ENCODE results near the gene CHMP1A.

CHMP1A gene

GRCh38 chr16:89599451-89599858 lies 58.1 kb downstream of the CHMP1A start:
- H3K9ac ChIP-seq (ENCODE audit: low read length) = no peak overlapping the region
- no peaks in the 10 kb centered on the region for H3K36me3 ChIP-seq (ENCODE audit: control insufficient read depth, insufficient read depth, low read length, severe bottlenecking)
- no peak for DNase-seq (ENCODE audit: low read depth)
- no peaks in the 10 kb centered on the region for H3K27me3 ChIP-seq (replicated peaks; ENCODE audit: control insufficient read depth, insufficient read depth, low read length)
- H3K4me3 ChIP-seq (ENCODE audit: low read length) = no peak overlapping the region
- H3K9me3 ChIP-seq (ENCODE audit: control insufficient read depth, low read length) = no peaks in the 10 kb centered on the region
- H3K4me1 ChIP-seq (ENCODE audit: control insufficient read depth, insufficient read depth, low read length) = peaks cover 11% of the 10 kb centered on the region

- no peak overlapping the region for H3K4me3 ChIP-seq (ENCODE audit: low read length)
- H3K4me1 ChIP-seq (ENCODE audit: control insufficient read depth, insufficient read depth, low read length) = peaks cover 11% of the 10 kb centered on the region
- no peaks in the 10 kb centered on the region for H3K36me3 ChIP-seq (ENCODE audit: control insufficient read depth, insufficient read depth, low read length, severe bottlenecking)
- DNase-seq (ENCODE audit: low read depth) = peak; percentile 40
- no peaks in the 10 kb centered on the region for H3K9me3 ChIP-seq (ENCODE audit: control insufficient read depth, low read length)
- H3K9ac ChIP-seq (ENCODE audit: low read length) = no peak overlapping the region
- no peaks in the 10 kb centered on the region for H3K27me3 ChIP-seq (replicated peaks; ENCODE audit: control insufficient read depth, insufficient read depth, low read length)
These were observed 59.3 kb downstream of the CHMP1A start for GRCh38 chr16:89598199-89598598.

GRCh38 chr16:89596957-89597649 lies 60.4 kb downstream of the CHMP1A start:
- Histone ChIP-seq H3K9me3 (ENCODE audit: control insufficient read depth, low read length) (no peaks in the 10 kb centered on the region), H3K27me3 (replicated peaks; ENCODE audit: control insufficient read depth, insufficient read depth, low read length) (no peaks in the 10 kb centered on the region), H3K4me3 (ENCODE audit: low read length) (no peak overlapping the region), H3K36me3 (ENCODE audit: control insufficient read depth, insufficient read depth, low read length, severe bottlenecking) (no peaks in the 10 kb centered on the region), H3K9ac (ENCODE audit: low read length) (no peak overlapping the region), H3K4me1 (ENCODE audit: control insufficient read depth, insufficient read depth, low read length) (peaks cover 5% of the 10 kb centered on the region)
- DNase-seq (ENCODE audit: low read depth) = no peak

GRCh38 chr16:89596061-89596689 lies 61.3 kb downstream of the CHMP1A start:
- DNase-seq (ENCODE audit: low read depth) = no peak
- H3K4me3 ChIP-seq (ENCODE audit: low read length) = no peak overlapping the region

GRCh38 chr16:89595330-89596060 lies 62.0 kb downstream of the CHMP1A start:
- no peaks in the 10 kb centered on the region for H3K36me3 ChIP-seq (ENCODE audit: control insufficient read depth, insufficient read depth, low read length, severe bottlenecking)
- H3K4me3 ChIP-seq (ENCODE audit: low read length) = no peak overlapping the region
- no peak overlapping the region for H3K9ac ChIP-seq (ENCODE audit: low read length)
- no peaks in the 10 kb centered on the region for H3K27me3 ChIP-seq (replicated peaks; ENCODE audit: control insufficient read depth, insufficient read depth, low read length)
- no peaks in the 10 kb centered on the region for H3K9me3 ChIP-seq (ENCODE audit: control insufficient read depth, low read length)
- no peak for DNase-seq (ENCODE audit: low read depth)
- H3K4me1 ChIP-seq (ENCODE audit: control insufficient read depth, insufficient read depth, low read length) = no peaks in the 10 kb centered on the region

More at GRCh38 chr16:89596061-89596689, 61.3 kb downstream of the CHMP1A start:
- no peaks in the 10 kb centered on the region for H3K9me3 ChIP-seq (ENCODE audit: control insufficient read depth, low read length)
- H3K36me3 ChIP-seq (ENCODE audit: control insufficient read depth, insufficient read depth, low read length, severe bottlenecking) = no peaks in the 10 kb centered on the region
- H3K9ac ChIP-seq (ENCODE audit: low read length) = no peak overlapping the region
- H3K27me3 ChIP-seq (replicated peaks; ENCODE audit: control insufficient read depth, insufficient read depth, low read length) = no peaks in the 10 kb centered on the region
- H3K4me1 ChIP-seq (ENCODE audit: control insufficient read depth, insufficient read depth, low read length) = peaks cover 4% of the 10 kb centered on the region
